Anterior cingulate cortex (tissue), 58 donors: ENCODE measurements around the gene CFAP77.

Source experiments
- DNase-seq, 58 donors: peaks; one replicate each; lab custom pipeline; 2025; lab: John Stamatoyannopoulos, UW

The CFAP77 gene

DNA sequence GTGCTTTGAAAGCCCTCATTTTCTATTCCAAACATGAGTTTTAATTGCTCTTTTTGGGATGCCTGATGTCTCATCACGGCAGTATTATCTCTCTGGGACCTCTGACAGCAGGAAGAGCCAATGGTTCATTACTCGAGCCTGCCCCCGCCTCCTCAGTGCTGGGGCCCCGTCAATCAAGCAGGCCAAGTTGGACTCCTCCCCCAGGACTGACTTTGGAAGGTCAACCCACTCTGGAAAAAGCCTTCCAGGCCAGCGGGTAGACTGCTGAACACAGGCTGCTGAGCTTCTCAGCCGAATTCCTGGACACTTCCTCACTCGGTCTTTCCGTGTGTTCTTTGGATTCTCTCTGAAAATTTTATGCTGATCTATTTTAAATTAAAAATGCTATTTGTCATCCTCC is 162.9 kb downstream of the CFAP77 start:
- no peak for DNase-seq

DNA sequence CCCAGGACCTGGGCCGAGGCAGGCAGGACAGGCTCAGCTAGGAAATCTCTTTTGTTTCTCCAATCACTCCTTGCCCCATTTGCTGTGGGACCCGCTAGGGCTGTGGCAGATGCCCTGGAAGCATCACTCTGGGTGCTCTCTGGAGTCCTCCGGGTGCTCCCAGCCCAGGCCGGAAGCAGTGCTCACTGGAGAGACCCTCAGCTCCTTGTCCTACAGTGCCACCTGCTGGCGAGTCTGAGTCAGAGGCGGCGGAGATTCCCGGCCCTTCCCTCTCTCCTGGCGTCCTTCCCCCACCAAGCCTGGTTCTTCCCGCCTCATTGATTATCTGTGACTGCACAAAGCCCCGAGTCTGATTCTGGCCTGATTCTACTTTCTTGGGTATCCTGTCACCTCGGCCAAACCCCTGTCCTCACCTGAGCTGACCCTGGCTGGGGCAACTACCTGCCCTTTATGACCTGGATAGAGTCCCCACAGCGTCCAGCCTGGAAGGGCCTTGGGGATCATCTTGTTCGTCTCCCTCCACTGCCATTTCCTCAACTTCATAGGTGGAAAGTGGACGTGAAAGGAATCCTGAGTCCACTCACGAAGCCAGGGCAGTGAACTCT is 165.1 kb downstream of the CFAP77 start:
- DNase-seq: peak in 52 of 58 donors; percentile 5 to 78 (median 38)

DNA sequence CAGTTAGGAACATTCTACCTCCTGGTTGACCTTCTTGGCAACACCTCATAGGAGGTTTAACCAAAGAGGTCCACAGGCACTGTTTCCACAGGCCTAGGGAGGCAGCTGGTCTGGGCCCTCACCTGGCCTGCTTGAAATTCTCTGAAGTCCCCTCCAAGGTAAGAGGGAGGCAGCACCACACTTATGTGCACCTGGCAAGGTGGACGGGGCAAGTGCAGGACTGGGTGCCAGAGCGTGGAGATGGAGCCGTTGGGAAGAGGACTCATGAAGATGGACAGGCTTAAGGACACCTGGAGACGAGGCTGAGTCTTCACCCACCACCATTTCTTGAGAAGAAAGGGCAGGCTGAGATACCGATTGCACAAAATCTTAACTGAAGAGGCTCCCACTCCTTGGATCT is 165.8 kb downstream of the CFAP77 start:
- no peak for DNase-seq

DNA sequence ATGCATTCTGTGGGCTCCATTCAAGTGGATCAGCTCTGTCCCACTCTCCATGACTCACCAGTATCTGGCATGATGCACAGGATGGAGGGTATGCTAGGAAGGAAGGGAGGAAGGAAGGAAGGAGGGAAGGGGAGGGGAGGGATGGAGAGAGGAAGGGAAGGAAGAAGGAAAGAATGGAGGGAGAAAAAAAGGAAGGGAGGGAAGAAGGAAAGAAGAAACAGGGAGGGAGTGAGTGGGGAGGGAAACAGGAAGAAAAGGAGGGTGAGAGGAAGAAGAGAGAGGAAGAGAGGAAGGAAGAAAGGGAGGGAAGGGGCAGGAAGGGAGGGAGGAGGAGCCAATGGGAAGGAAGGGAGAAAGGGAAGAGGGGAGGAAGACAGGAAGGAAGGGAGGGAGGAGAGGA is 167.1 kb downstream of the CFAP77 start:
- no peak for DNase-seq

DNA sequence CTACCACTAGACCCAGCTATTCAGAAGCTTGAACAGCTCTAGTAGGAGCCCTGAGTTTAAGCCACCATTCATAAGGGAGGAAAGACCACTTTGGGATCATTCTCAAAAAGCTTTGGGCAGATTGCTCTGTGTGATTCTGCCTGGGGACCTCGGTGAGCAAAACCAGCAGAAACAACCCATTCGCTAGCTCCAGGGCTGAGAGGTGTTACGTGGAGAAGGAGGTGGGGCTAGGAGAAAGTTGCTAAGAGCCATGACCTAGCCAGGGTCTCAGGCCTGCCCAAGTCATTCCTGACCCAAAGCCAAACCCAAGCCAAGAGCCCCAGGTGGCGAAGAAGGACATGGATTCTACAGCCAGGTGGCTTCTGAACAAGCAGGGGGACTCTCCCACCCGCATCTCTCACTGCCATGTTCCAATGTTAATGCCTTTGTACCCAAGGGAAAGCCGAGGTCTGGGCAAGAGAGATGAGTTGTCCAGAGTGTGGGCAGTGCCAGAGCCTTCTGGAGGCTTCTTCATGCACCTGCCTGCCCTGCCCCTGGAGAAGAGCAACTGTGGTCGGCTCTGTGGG is 168.4 kb downstream of the CFAP77 start:
- DNase-seq: no peak

DNA sequence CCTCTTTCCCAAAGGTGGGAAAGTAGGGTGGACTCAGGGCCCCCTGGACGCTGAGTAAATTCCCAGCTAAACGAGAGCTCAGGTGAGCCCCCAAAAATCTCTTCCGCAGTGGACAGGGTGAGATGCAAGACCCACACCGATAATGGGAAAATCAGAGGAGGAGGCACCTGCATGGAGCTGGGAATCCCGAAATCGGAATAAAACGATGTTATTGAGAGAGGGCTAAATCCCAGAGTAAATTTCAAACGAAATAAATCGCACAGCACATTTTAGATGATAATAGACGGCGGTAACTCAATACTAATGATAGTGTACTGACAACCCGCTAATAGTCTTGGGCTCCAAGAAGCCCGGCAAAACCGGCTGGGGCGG is 169.4 kb downstream of the CFAP77 start:
- DNase-seq: no peak

DNA sequence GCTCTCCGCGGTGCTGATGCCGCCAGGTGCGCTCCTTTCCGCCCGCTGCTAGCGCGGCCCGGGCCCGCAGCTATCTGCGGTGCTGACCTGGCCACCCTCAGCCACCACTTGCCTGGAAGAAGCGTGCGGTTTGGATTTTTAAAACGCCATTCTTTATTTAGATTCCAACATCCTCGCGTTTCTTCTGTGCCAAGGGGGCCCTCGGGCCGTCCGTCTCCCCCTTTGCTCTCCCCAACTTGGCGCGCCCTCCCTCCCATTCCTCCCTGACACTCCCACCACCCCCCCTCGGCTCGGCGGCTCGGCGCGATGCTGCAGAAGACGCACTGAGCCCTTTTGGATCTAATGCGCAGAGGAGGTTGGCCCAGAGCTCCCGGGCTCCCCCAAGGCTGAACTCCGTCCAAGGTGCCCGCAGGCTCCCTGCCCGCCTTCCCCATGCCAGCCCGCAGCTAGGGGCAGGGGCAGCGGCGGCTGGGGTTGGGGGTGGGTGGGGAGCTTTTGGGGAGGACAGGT is 172.3 kb downstream of the CFAP77 start, which contains the start of gene BARHL1:
Gene BARHL1, plus strand, starts transcription at position 331 of the 510 bp plus-strand sequence. CDS start 192 bp downstream, outside the sequence.
- no peak for DNase-seq

DNA sequence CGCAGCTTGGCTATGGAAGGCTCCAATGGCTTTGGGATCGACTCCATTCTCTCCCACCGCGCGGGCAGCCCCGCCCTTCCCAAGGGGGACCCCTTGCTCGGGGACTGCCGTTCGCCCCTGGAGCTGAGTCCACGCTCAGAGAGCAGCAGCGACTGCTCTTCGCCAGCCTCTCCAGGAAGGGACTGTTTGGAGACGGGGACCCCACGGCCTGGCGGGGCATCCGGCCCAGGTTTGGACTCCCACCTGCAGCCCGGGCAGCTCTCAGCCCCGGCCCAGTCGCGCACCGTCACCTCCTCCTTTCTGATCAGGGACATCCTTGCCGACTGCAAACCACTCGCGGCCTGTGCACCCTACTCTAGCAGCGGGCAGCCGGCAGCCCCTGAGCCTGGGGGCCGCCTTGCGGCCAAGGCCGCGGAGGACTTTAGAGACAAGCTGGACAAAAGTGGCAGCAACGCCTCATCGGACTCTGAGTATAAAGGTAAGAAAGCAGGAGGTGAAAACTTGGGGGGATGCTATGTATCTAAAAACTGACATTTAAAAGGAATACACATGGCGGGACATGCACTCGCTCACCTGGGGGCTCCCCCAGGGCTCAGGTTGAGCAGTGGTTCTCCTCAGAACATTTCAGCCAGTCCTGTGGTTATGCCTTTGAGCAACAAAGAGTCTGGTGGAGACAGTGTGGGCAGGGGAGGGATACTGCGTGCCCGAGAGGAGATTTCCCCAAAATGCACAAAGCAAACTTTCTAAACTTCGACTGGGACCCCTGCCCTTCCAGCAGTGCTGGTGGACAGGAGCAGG is 173.0 kb downstream of the CFAP77 start:
- no peak for DNase-seq

DNA sequence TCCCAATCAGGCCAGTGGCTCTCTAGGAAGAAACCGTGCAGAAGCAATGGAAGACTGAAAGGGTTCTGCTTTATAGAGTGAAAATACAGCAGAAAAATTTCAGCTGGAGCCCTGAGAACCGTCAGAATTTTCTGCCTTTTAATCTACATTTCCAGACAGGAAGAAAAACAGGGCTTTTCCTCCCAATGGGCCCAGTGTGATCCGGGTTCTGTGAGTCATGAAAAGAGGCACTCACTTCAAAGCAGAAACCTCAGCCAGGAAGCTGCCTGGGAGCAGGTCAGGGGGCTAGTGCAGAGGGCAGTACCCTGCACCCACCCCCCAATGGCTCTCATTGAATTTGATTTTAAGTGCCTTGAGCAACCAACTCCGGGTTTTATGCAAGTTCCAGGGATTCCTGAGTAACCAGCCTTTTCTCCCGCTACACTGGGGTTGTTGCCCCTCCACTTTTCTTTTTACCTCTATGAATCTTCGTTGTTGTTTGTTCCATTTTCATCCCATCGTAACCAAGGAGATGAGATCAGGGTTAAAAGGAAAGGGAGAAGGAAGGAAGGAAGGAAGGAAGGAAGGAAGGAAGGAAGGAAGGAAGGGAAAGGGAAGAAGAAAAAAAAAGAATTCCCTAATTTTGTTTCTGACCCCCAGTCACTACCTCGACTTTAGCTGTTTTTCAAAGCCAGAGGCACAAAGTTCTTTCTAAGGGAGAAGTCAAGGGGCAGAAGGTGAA is 173.7 kb downstream of the CFAP77 start:
- DNase-seq: no peak

DNA sequence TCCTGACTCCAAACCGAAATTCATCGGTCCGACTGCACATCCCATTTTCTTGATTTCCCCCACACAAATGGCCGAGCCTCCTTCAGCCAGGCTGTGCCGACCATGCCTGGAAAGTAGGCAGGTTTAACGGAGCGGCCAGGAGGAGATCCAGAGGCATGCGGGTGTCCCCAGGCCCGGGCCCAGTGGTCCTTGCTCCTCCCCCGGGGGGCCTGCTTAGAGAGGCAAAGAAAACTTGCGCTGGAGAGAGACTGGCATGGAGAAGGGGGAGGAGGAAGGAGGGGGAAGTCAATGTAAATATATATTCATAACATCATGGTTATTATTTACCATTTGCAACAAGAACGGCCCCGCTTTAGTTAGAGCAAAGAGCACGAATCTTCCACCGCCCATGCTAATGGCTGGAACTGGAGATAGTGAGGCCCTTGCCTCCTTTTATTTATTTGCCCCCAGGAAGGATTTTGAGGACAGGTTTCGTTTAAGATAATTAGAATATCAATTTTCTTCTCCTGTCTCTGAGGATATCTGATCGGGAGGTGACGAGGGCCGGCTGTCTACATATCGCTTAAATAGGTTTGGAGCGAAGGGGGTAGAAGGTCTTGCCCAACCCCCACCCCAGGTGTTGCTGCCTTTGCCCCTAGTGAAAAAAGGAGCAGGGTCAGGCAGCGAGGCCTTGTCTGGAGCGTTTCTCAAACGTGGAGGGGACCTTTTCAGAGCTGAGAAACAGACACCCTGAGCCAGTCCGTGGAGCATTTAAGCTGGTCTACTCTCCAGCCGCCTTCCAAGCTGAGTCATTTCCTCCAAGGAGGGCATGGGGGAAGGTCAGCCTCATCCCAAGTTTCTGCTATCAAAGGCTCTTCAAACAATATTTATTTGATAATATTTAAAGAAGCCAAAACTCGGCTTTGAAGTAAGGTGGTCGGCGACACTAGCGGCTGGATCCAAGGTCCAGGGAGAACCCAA is 174.9 kb downstream of the CFAP77 start:
- no peak for DNase-seq

DNA sequence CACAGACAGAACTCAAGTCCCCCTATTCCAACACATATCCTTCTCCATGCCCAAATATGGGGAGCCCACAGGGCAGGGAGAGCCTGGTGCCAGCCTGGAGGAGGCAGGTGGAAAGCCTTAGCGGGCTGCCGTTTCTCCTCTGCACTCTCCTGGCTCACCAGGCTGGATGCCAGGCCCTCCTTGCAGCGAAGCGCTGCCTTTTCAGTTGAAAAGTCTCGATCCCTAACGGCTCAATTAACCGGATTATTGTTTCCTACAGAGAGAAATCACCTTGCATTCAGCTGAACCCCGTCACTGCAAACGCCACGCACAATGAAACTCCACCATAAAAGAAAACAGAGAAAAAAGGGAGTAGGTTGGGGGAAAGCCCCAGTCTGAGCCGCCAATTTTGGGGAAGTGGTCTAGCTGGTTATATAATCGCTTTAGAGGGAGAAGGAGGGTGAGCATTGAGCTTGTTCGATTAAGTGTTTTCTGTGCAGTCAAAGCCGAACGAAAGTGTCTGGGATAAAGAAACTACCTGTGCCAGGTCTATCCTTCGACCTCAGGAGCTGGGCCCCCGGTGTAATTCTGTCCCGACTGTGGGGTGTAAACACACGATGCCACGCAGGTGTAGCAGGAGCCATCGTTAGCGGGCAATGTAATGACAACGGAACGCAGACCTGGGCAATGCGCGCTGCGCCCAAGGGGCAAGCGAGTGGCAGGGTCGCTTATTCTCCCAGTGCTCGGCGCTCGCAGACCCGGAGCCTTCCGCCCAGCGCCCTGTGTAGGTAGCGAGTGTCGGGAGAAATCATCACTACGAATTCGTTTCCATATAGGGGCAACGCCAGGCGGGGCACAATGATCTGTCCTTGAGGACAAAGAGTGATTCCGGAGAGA is 176.2 kb downstream of the CFAP77 start:
- no peak for DNase-seq

DNA sequence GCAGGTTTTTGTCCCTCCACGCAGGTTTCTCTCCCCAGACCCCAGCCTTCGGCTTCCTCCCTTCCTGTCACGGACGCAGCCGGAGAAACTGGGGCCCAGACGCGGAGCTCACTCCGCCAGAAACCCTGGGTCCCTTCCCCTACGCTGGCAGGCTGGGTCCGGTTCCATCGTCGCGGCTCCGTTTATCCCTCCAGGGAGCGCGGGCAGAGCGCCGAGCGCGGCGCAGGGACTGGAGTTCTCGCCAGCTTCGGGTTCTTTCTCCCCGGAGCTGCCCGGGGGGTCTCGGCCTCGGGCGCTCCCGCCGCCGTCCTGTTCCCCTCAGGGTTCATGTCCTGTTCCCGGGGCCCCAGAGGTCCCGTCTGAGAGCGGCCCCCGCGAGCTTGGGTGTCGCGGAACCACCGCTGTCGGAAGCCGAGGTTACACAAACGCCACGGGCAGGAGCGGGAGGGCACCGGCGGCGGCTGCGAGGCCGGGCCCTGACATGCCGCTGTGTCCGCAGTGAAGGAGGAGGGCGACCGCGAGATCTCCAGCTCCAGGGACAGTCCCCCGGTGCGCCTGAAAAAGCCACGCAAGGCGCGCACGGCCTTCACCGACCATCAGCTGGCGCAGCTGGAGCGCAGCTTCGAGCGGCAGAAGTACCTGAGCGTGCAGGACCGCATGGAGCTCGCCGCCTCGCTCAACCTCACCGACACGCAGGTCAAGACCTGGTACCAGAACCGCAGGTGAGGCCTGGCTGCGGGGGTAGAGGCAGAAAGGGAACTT is 177.0 kb downstream of the CFAP77 start:
- no peak for DNase-seq

DNA sequence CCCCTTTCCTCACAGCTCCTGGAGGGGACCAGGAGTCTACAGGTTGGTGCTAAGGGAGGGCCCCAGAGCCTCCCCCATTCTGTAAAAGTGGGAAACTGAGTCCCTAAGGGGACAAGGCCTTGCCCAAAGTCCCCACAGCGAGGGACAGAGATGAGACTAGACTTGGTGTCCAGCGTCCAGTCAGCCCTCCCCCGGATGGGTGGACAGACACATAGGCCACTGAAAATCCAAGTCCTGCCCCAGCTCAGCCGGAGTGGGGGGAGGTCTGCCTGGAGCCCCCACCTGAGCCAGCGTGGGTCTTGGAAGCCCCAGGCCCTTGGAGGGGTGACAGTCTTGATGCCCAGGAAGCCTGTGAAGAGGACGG is 177.6 kb downstream of the CFAP77 start:
- no peak for DNase-seq

DNA sequence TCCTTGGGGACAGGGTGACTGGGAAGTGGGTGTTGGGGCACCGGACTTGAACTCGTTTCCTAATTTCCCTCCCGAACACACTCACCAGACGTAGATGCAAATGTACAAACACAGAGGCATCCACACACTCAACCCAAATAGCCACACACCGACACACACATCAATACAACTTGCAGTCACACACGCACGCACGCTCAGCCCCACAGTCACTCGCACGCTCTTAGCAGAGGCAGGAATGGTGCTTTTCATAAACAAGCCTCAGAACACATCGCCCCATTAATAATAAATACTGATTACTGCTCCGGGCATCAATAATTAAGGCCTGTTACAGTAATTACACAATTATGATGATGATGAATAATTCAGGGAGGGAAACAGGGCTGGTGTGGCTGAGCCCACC is 178.1 kb downstream of the CFAP77 start:
- DNase-seq: no peak

DNA sequence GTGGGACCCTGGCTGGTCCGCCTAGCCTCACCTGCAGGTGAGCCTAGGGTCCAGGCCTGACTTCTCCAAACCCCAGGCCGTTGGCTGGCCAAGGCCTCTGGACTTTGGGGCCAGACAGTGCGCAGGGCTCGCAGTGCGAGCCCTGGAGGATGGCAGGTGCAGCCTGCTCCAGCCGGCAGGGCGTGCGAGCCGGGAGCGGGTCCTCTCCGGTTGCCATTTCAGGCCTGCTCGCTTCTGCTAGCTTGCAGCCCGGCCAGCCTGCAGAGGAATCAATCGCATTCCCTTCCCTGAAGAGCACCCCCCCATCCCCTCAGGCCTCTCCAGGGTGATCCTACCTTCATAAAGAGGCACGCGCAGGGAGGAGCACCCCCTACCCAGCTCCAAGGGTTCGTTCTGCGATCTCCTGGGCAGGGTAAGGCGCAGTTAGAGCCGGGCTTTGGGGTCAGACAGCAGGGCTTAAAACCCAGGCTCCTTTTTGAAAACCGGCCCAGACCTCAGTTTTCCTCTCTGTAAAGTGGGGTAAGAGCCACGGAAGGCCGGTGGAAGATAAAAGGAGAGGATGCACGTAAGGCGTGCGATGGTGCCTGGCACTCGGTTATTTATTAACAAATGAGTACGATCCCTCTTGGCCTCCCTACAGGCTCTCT is 178.6 kb downstream of the CFAP77 start:
- DNase-seq: no peak

DNA sequence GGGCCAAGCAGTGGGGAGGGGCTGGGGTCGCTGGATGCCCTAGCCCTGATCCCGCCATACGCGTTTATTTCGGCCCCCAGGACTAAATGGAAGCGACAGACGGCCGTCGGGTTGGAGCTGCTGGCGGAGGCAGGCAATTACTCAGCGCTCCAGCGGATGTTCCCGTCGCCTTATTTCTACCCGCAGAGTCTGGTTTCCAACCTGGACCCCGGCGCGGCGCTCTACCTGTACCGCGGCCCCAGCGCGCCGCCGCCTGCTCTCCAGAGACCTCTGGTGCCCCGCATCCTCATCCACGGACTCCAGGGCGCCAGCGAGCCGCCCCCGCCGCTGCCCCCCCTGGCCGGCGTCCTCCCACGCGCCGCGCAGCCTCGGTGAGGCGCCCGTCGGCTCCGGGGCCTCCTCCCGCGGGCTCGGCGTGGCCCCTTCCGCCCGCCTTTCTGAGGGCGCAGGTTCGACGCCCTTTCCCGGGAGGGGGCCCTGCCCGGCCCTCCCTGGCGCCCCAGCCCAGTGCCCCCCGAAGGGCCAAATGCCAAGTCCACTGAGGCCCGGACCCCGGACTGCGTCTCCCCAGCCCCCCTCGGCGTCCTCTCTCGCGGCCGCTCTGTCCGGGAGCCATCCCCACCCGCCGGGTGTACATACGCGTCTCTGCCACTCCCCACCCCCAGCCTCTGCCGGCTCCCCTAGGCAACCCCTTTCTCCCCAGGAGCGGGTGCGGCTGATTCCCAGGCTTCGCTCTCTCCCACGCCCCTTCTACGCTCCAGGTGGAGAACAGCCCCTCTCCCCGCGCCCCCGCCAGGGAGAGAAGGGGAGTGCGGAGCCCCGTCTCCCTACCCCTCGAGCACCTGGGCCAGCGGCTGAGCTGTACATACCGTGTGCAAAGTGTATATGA is 179.4 kb downstream of the CFAP77 start:
- no peak for DNase-seq

DNA sequence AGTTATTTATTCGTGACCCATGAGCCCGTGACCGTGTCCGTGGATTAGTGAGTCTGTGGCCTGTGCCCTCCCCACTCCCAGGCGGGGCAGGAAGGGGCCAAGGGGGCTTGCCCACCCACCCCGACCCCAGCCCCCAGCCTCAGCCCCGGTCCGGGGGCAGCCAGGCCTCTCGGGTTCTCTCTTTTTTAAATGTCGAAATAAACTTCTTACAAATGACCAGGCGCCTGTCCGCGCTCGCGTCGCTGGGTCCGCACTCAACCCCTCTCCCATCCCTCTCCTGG is 180.0 kb downstream of the CFAP77 start:
- no peak for DNase-seq
